ENCODE results near the gene STAMBPL1. TPM values are rescaled to one million over a fixed set of nuclear protein-coding genes. Genes with fewer than 3 reads are reported as not detected.
A peak's percentile ranks its signal among the peaks of the same experiment; 100 is the strongest.
"Not testable (repeated sequence)": the region's sequence is repeated elsewhere in the genome, so short reads cannot be mapped to it uniquely, and the experiment has no call there.

Gene STAMBPL1
- total RNA-seq = 42.4 TPM

DNA sequence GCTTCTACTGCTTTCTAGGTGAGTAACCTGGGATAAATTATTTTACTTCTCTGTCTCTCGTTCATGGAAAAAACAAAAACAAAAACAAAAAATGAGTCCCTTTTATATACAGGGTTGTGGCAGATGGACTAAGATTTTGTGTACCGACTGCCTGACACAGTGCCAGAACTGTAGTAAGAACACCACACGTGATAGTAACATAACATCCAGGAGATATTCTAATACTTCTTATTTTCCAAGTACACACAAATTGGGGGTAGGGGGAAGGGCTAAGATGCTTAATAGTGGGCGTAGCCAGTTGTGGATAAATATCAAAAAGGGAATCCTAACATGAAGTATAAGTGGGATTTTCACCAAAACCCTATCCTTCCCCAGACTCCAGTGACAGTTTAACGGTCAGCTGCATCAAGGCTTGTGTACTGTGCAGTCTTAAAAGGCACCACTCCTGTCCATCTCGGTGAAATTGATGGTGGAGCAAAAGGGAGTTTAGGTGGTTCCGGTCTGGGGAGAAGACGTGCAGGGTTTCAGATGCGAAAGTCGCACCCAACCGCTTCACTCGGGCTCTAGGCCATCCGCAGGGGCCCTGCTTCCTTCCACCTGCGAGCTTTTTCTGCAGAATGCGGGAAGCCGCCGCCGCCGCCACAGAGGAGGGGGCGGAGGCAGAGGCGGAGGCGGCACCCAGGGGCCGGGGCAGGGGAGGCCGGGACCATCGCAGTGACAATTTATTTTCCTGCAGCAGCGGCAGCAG is at the start of gene STAMBPL1:
Gene STAMBPL1 (plus strand): TSS at position 712 of the 748 bp plus-strand sequence. CDS start 21,464 bp downstream, outside the sequence.
- Histone ChIP-seq H3K9me3 (ENCODE audit: low read depth, low read length) (no peaks in the 10 kb centered on the region), H3K27me3 (ENCODE audit: insufficient read depth, low read length) (no peaks in the 10 kb centered on the region), H3K4me1 (ENCODE audit: insufficient read depth, low read length) (peaks cover 32% of the 10 kb centered on the region), H3K4me3 (ENCODE audit: low read length) (peak within 1 kb of the TSS; percentile 71)

DNA sequence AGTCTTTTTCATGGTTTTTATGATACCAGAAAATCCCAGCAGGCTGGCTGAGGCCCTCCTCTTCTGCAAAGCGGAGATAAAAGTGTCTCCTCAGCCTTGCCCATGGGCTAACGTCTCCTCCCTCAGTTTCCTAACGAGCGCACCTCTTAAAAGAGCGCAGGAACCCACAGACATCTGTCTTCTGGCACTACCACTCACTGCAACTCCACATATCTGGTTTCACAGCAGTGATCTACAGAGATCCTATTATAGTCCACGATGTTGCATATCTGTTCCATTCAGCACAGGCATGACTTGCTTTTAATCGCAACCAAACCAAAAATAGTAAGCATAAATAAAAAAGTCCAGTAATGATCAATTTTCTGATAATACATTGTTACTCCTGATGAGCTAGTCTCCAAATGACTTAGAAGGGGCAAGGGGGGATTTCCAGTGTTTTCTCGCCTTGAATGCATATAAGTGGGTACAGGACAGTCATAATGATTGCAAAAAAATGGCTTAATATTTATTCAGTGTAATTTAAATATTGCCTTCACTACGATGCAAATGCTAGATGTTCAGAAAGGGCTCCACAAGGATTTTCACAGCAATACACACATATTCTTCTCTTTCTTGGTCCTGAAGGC is 49.3 kb upstream of the STAMBPL1 start:
- no peaks in the 10 kb centered on the region for H3K27me3 ChIP-seq (ENCODE audit: insufficient read depth, low read length)
- H3K4me1 ChIP-seq (ENCODE audit: insufficient read depth, low read length) = peaks cover 42% of the 10 kb centered on the region
- H3K9me3 ChIP-seq (ENCODE audit: low read depth, low read length) = no peaks in the 10 kb centered on the region
- no peak overlapping the region for H3K4me3 ChIP-seq (ENCODE audit: low read length)

DNA sequence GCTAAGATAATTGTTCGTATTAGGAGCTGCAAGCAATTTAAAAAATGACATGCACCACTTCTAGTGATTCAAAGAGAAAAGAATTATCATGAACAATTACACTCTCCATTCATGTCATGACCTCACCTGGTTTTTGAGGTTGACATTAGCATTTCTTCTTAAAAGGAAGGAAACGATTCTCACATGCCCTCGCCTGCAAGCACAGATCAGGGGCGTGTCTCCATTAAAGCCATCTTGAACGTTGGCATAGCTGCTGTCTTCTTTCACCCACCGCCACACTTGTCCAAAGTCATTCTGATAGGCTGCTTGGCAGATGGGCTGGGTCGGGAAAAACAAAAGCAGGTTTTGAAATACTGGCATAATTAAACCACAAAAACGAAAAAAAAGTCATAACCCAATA is 48.3 kb upstream of the STAMBPL1 start:
- Histone ChIP-seq H3K4me3 (ENCODE audit: low read length) (no peak overlapping the region), H3K4me1 (ENCODE audit: insufficient read depth, low read length) (peaks cover 37% of the 10 kb centered on the region), H3K27me3 (ENCODE audit: insufficient read depth, low read length) (no peaks in the 10 kb centered on the region), H3K9me3 (ENCODE audit: low read depth, low read length) (no peaks in the 10 kb centered on the region)

- H3K27me3 ChIP-seq (ENCODE audit: insufficient read depth, low read length) = no peaks in the 10 kb centered on the region
- peaks cover 37% of the 10 kb centered on the region for H3K4me1 ChIP-seq (ENCODE audit: insufficient read depth, low read length)
- H3K9me3 ChIP-seq (ENCODE audit: low read depth, low read length) = no peaks in the 10 kb centered on the region
- no peak overlapping the region for H3K4me3 ChIP-seq (ENCODE audit: low read length)
Measured at GRCh38 chr10:88832376-88832775, 47.7 kb upstream of the STAMBPL1 start.

- Histone ChIP-seq H3K4me3 (ENCODE audit: low read length) (no peak overlapping the region), H3K27me3 (ENCODE audit: insufficient read depth, low read length) (no peaks in the 10 kb centered on the region), H3K9me3 (ENCODE audit: low read depth, low read length) (no peaks in the 10 kb centered on the region), H3K4me1 (ENCODE audit: insufficient read depth, low read length) (peaks cover 37% of the 10 kb centered on the region)
Measured at GRCh38 chr10:88833156-88833555, 46.9 kb upstream of the STAMBPL1 start.

- Histone ChIP-seq H3K4me1 (ENCODE audit: insufficient read depth, low read length) (peaks cover 37% of the 10 kb centered on the region), H3K4me3 (ENCODE audit: low read length) (no peak overlapping the region), H3K9me3 (ENCODE audit: low read depth, low read length) (no peaks in the 10 kb centered on the region), H3K27me3 (ENCODE audit: insufficient read depth, low read length) (no peaks in the 10 kb centered on the region)
Measured at GRCh38 chr10:88833723-88834122, 46.3 kb upstream of the STAMBPL1 start.

DNA sequence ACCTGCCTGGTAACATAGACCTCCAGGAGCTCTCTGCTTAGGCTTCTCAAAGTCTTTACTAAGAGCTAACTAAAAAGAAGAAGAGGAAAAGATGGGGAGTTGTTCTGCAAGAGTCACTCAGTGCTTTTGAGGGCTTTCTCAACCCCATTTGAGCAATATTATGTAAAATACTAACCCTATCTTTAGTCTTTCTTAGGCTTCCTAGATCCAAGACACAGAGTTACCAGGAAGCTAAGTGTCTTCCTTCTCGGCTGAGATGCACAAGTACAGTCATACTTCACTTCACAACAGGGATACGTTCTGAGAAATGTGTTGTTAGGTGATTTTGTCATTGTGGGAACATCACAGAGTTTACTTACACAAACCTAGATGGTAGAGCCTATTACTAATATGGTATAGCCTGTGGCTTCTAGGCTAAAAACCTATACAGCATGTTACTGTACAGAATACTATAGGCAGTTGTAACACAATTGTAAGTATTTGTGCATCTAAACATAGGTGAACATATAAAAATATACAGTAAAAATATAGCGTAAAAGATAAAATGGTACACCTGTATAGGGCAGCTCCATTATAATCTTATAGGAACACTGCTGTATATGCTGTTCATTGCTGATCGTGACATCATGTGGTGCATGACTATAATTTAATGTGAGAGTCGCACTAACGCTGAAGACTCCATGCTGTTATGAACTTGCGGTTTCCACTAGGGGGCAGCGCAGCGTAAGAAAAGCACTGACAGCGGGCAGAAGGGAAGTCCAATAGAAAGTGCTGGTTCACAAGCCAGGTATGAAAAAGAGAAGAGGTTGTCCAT is 44.7 kb upstream of the STAMBPL1 start:
- Histone ChIP-seq H3K4me1 (ENCODE audit: insufficient read depth, low read length) (peaks cover 37% of the 10 kb centered on the region), H3K4me3 (ENCODE audit: low read length) (no peak overlapping the region), H3K27me3 (ENCODE audit: insufficient read depth, low read length) (no peaks in the 10 kb centered on the region), H3K9me3 (ENCODE audit: low read depth, low read length) (no peaks in the 10 kb centered on the region)

DNA sequence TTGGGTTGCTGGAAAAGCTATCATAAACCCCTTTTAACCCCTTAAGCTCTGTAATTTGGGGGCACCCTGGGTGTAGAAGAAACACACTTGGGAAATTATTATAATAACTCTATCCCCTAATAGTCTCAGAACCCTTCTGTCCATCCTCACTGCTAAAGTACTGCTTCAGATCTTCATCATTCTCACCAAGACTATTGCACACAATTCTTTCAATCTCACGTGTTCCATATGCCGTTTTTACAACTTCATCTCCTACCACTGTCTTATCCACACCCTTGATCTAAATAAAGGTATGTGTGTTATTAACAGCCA is 44.2 kb upstream of the STAMBPL1 start:
- peaks cover 38% of the 10 kb centered on the region for H3K4me1 ChIP-seq (ENCODE audit: insufficient read depth, low read length)

GRCh38 chr10:88837632-88838031 is 42.4 kb upstream of the STAMBPL1 start:
- H3K4me3 ChIP-seq (ENCODE audit: low read length); H3K27me3 ChIP-seq (ENCODE audit: insufficient read depth, low read length); H3K9me3 ChIP-seq (ENCODE audit: low read depth, low read length): not testable (repeated sequence)
- H3K4me1 ChIP-seq (ENCODE audit: insufficient read depth, low read length) = peaks cover 39% of the 10 kb centered on the region

More for the DNA sequence above, 44.2 kb upstream of the STAMBPL1 start:
- no peak overlapping the region for H3K4me3 ChIP-seq (ENCODE audit: low read length)
- H3K9me3 ChIP-seq (ENCODE audit: low read depth, low read length) = no peaks in the 10 kb centered on the region
- H3K27me3 ChIP-seq (ENCODE audit: insufficient read depth, low read length) = no peaks in the 10 kb centered on the region

- Histone ChIP-seq H3K9me3 (ENCODE audit: low read depth, low read length) (no peaks in the 10 kb centered on the region), H3K4me3 (ENCODE audit: low read length) (no peak overlapping the region), H3K27me3 (ENCODE audit: insufficient read depth, low read length) (no peaks in the 10 kb centered on the region), H3K4me1 (ENCODE audit: insufficient read depth, low read length) (peaks cover 27% of the 10 kb centered on the region)
Measured at GRCh38 chr10:88838766-88839350, 41.2 kb upstream of the STAMBPL1 start.

GRCh38 chr10:88840104-88840503 is 39.9 kb upstream of the STAMBPL1 start:
- Histone ChIP-seq H3K4me1 (ENCODE audit: insufficient read depth, low read length) (peaks cover 16% of the 10 kb centered on the region), H3K27me3 (ENCODE audit: insufficient read depth, low read length) (no peaks in the 10 kb centered on the region), H3K4me3 (ENCODE audit: low read length) (no peak overlapping the region), H3K9me3 (ENCODE audit: low read depth, low read length) (no peaks in the 10 kb centered on the region)

DNA sequence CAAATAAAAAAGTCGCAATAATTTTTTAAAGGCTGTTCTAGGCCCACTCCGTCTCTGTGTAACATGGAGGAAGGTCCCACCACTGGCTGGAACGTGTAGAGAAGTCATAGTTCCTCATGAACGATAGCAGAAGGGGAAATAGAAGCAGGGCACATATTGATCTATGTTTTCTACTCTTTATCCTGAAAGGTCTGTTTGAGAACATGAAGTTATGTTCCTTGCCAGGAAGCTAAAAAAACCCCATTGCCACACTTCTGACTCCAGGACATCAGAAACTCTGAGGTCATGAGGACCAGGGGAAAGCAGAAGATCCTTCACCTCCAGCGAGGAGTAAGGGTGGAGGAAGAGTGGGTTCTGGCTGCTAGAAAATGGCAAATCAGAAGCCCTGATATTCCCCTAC is 39.2 kb upstream of the STAMBPL1 start:
- Histone ChIP-seq H3K4me3 (ENCODE audit: low read length) (no peak overlapping the region), H3K27me3 (ENCODE audit: insufficient read depth, low read length) (no peaks in the 10 kb centered on the region), H3K9me3 (ENCODE audit: low read depth, low read length) (no peaks in the 10 kb centered on the region), H3K4me1 (ENCODE audit: insufficient read depth, low read length) (peaks cover 9% of the 10 kb centered on the region)

GRCh38 chr10:88841316-88842111 is 38.5 kb upstream of the STAMBPL1 start:
- H3K9me3 ChIP-seq (ENCODE audit: low read depth, low read length) = no peaks in the 10 kb centered on the region
- H3K4me1 ChIP-seq (ENCODE audit: insufficient read depth, low read length) = peaks cover 7% of the 10 kb centered on the region
- no peaks in the 10 kb centered on the region for H3K27me3 ChIP-seq (ENCODE audit: insufficient read depth, low read length)
- H3K4me3 ChIP-seq (ENCODE audit: low read length) = no peak overlapping the region

GRCh38 chr10:88843171-88843570 is 36.9 kb upstream of the STAMBPL1 start:
- no peaks in the 10 kb centered on the region for H3K9me3 ChIP-seq (ENCODE audit: low read depth, low read length)
- no peaks in the 10 kb centered on the region for H3K27me3 ChIP-seq (ENCODE audit: insufficient read depth, low read length)
- H3K4me3 ChIP-seq (ENCODE audit: low read length) = no peak overlapping the region
- peaks cover 11% of the 10 kb centered on the region for H3K4me1 ChIP-seq (ENCODE audit: insufficient read depth, low read length)

Data from mononuclear cell (primary cell).